CD4-positive, alpha-beta T cell treated with Interleukin-4 for 1 hour (primary cell): Measurements from ENCODE around the gene CD59.
"Not testable (repeated sequence)": the region's sequence is repeated elsewhere in the genome, so short reads cannot be mapped to it uniquely, and the experiment has no call there.

ENCODE experiments used
- DNase-seq, 2 donors: peaks; one replicate each; pipeline ENCODE4 v3.0.0-alpha.2; 2020 to 2022

The CD59 gene

DNA sequence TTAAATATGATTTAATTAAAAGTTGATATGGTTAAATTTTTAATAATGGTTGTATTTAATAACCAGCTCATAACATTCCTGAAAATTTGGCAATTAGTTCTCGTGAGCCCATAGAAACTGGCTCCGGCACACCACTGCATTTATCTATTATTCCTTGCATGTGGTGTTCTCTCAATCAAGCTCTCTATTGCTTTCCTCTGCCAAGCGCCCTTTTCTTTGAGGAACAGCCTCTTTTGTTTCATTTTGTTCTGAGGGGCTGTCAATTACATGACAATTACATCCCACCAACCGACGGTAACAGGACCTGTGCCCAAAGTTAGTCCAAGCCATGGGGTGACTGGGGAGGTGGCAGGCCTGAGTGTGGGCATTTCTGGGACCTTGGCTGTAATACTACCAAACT lies 43.7 kb downstream of the CD59 start:
- DNase-seq: no peak

GRCh38 chr11:33692013-33692504 lies 44.2 kb downstream of the CD59 start:
- DNase-seq: no peak

- no peak for DNase-seq
These were observed 45.0 kb downstream of the CD59 start for GRCh38 chr11:33691066-33691864.

DNA sequence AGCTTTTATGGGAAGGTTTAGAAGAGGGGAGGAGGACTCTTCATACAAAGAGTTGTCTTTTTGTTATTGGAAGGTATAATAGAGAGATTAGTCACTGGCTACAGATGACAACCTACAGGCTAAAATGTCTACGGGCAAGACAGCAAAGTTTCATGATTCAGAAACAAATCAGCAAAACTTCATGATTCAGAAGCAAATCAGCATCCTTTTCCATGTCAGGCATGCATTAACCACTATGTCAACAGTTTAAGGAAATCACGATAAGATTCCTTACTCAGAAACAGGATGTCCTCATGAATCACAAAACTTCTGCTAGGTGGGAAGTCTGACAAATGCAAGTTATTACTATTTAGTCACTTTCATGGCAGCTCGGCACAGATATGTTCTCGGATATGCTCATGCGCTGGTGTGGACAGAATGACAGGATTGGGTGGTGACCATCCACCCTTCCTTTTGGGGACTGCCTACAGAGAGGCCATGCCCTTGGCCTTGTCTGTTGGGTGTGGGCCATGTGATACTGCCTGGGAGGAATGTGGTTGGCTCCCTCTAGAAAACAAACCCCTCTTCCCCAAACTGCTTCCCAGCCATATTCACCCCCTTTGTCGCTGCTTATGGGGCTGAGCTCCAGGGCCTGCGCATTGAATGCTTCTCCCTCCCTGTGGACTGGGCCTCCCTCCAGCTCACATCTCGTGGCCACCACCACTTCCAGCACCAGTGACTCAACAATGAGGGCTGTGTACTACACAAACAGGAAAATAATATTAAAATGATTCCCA lies 45.7 kb downstream of the CD59 start:
- no peak for DNase-seq

DNA sequence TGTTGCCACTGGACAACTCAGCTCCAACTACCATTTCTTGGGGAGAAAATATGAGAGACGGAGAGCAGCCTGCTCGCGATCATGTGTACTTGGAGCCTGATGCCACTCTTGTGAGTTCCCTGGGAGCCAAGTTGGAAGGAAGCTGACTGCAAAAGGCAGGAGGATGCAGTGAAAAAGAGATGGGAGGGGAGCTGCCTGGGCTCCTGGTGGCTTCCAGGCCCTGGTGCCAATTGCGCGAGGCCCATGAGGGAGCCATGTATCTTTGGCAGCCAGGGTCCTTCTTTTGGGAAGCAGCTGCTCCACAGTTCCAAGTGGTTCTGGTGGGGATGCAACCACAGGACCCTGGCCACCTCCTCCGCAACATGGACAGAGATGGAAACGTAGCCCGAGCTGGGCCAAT lies 46.7 kb downstream of the CD59 start:
- DNase-seq: no peak

- DNase-seq: no peak
These were observed 47.1 kb downstream of the CD59 start for GRCh38 chr11:33689085-33689484.

DNA sequence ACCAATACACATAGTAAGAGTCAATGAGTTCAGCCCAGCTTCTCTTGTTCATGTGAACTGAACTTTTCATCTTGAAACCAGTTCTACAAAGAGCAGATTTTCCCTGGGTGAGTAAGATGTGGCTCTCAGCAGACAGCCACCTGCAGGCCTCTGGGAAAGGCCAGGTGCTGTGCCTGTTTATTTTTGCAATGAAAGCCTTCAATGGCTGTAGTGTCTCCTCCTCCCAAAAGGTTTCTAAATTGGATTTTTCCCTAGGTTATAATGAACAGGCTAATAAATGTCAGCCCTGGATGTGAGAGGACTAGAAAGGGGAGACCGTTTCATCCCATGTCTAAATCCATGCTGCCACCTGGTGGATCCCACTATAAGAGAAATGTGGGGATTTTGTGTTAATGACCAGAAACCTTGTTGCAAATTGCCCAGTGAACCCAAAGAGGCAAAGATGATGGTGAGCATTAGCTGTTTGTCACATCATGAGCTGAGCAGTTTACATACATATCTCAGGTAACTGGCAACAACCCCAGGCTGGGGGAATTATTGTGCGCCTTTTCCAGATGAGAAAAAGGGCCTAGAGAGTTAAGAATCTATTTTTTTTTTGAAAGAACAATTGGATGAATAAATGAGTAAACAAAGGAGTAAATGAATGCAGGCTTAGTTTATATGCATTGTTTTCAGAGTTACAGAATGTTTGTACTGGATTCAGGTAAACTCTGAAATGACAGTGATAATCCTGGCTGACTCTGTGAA lies 48.3 kb downstream of the CD59 start:
- DNase-seq: no peak

- no peak for DNase-seq
These were observed 51.1 kb downstream of the CD59 start for GRCh38 chr11:33685082-33685481.

- DNase-seq: no peak
These were observed 52.1 kb downstream of the CD59 start for GRCh38 chr11:33684003-33684706.

DNA sequence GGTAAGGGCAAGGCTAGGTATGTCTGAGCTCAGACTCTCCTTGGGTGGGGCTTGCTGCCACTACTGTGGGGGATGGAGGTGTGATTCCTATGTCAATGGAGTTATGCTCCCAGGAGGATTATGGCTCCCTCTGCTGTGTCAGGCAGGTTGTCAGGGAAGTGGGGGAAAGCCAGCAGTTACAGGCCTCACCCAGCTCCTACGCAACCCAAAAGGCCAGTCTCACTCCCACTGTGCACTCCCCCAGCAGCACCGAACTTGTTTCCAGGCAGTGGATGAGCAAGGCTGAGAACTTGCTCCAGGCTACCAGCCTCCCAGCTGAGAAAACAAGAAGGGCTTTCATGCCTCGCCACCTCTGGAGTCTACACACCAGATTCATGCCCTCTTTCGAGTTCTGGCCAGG lies 53.8 kb downstream of the CD59 start:
- no peak for DNase-seq

DNA sequence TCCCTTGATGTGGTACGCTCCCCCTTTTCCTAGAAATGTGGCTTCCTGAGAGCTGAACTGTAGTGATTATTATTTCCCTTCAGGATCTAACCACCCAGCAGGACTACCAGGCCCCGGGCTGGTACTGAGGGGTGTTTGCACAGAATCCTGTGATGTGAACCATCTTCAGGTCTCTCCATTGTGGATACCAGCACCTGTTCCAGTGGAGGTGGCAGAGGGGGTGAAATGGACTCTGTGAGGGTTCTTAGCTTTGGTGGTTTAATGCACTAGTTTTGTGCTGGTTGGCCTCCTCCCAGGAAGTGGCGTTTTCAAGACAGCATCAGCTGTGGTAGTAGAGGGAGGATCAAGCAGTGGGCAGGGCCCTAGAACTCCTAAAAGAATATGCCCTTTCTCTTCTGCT lies 54.2 kb downstream of the CD59 start:
- no peak for DNase-seq

DNA sequence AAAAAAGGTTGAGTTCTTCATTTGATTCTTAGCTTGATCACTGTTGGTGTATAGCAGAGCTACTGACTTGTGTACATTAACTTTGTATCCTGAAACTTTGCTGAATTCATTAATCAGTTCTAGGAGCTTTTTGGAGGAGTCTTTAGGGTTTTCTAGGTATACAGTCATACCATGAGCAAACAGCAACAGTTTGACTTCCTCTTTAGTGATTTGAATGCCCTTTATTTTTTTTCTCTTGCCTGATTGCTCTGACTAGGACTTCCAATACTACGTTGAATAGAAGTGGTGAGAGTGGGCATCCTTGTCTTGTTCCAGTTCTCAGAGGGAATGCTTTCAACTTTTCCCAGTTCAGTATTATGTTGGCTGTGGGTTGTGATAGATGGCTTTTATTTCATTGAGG lies 57.6 kb downstream of the CD59 start:
- DNase-seq: not testable (repeated sequence)

DNA sequence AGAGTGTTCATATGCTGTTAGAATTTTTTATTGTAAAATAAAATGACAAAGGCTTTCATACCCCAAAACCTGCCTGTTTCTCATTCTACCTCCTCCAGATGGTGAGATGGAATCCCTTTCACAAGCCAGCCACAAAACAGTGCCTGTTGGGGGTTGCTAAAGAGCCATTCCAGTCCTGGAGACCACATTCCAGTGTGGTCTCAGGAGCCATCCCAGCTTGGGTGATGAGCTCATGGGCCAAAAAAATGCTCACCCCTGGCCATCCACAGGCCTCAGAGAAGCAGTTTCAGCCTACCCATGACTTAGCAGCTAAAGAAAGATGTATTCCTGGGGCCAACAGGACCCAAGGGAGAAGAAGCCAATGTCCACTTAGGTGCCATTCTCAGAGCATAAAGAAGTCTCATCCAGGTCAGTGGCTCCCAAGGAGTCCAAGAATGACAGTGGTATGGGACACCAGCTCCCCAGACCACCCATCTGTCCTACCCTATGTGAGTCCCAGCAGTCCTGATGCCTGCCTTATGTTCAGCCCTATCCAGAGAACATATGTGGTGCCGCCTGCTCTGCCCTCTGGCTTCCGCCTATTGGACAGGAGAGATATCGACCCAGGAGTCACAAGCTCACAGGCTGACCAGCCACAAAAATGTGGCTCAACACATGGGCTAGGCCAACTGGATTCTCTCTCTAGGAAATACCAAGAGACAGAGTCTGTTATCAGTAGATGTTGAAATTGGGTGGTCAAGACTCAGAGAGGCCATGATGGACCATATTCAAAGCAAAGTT lies 62.0 kb downstream of the CD59 start:
- DNase-seq: no peak

DNA sequence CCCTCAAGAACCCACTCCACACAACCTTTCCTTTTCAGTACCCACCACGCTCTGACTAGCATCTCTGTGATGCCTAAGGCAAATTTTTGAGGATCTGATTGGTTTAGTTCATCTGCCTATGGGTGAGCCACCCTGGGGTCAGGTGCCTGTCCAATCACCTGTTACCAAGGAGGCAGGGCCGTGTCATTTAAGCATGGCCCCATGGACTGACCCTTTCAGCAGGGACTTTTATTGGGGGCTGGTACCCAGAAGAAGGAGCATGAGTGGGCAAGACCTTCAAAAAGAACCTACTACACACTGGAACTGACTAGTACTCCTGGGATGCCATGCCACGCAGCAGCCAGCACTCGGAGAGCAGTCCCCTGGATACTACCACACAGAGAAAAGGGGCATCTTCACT lies 64.0 kb downstream of the CD59 start:
- DNase-seq: no peak

- no peak for DNase-seq
These were observed 65.8 kb downstream of the CD59 start for GRCh38 chr11:33670250-33671011.

GRCh38 chr11:33669598-33670249 lies 66.5 kb downstream of the CD59 start:
- no peak for DNase-seq

GRCh38 chr11:33668951-33669596 lies 67.1 kb downstream of the CD59 start:
- DNase-seq: no peak

- DNase-seq: no peak
These were observed 67.8 kb downstream of the CD59 start for GRCh38 chr11:33668468-33668825.

- no peak for DNase-seq
These were observed 68.3 kb downstream of the CD59 start for GRCh38 chr11:33667819-33668467.
